Natural killer cell (primary cell): Measurements from ENCODE around the gene ELN. TPM values are rescaled to one million over a fixed set of nuclear protein-coding genes. Genes with fewer than 3 reads are reported as not detected.
A peak's percentile ranks its signal among the peaks of the same experiment; 100 is the strongest.

Experiments
- ATAC-seq, 3 donors: fragments of 150-1000 bp in 2 of 3; fragments of 200-7000 bp in 1 of 3; cut with Tn5 transposase; 1 replicate in 1 of 3; 2 replicates in 2 of 3; pipeline ENCODE4 v1.10.0; 2021; ENCODE audit warnings: mild to moderate bottlenecking in 2 of 3, moderate library complexity in 2 of 3
- DNase-seq, 2 donors: peaks; one replicate each; pipeline versions ENCODE4 v3.0.0 to v3.0.0-alpha.2; 2013 to 2021; ENCODE audit warnings: mixed read lengths in 1 of 2
- H3K27ac ChIP-seq: one replicate; pipeline ENCODE4 v1.5.1; 2013; ENCODE audit warnings: mild to moderate bottlenecking, low read length
- H3K27me3 ChIP-seq: one replicate; pipeline ENCODE4 v1.6.1; 2013; ENCODE audit warnings: low read length; ENCODE audit not compliant: control insufficient read depth, insufficient read depth
- H3K36me3 ChIP-seq: one replicate; pipeline ENCODE4 v1.6.1; 2013; ENCODE audit warnings: low read length; ENCODE audit not compliant: control insufficient read depth, insufficient read depth
- H3K4me1 ChIP-seq: one replicate; pipeline ENCODE4 v1.6.1; 2013; ENCODE audit warnings: low read length; ENCODE audit not compliant: control insufficient read depth, insufficient read depth
- H3K4me3 ChIP-seq: one replicate; pipeline ENCODE4 v1.5.1; 2013; ENCODE audit warnings: low read length
- H3K9me3 ChIP-seq: one replicate; pipeline ENCODE4 v1.6.1; 2013; ENCODE audit warnings: low read length; ENCODE audit not compliant: control insufficient read depth, insufficient read depth
- H3K27ac Mint-ChIP-seq, 2 donors: one replicate each; pipeline ENCODE4 v1.8.0; 2022; ENCODE audit warnings: mild to moderate bottlenecking in 2 of 2, mixed read lengths in 2 of 2, moderate library complexity in 1 of 2
- H3K27me3 Mint-ChIP-seq, 2 donors: one replicate each; pipeline ENCODE4 v1.8.0; 2022; ENCODE audit warnings: low read depth in 2 of 2, mixed read lengths in 2 of 2
- H3K36me3 Mint-ChIP-seq: one replicate; pipeline ENCODE4 v1.8.0; 2022; ENCODE audit warnings: mixed read lengths
- H3K4me1 Mint-ChIP-seq, 2 donors: one replicate each; pipeline ENCODE4 v1.8.0; 2022; ENCODE audit warnings: mixed read lengths in 2 of 2
- H3K4me3 Mint-ChIP-seq: one replicate; pipeline ENCODE4 v1.8.0; 2022; ENCODE audit warnings: mild to moderate bottlenecking, moderate library complexity, mixed read lengths
- H3K9me3 Mint-ChIP-seq, 2 donors: one replicate each; pipeline ENCODE4 v1.8.0; 2022; ENCODE audit warnings: mixed read lengths in 2 of 2
- WGBS: methylation state at CpG from one replicate; pipeline ENCODE4 v1.1.7; 2013; ENCODE audit warnings: missing lambda C conversion rate; ENCODE audit not compliant: insufficient coverage; 5-methylcytosine and 5-hydroxymethylcytosine counted together
- intact Hi-C: fragments of 100-400 bp; cut with micrococcal nuclease; formaldehyde crosslinking; loops from one replicate; pipeline ENCODE4 v1.14.2; 2022
- total RNA-seq, 4 donors: library from RNA; stranded (reverse); fragments of 120-200 nt in 1 of 4; gene quantifications; one replicate each; pipeline versions ENCODE4 v1.2.3 to v1.2.4, GENCODE V29; 2013 to 2022
- TF ChIP-seq, protein P1 (sequence below): fragments of 200-600 bp; IDR thresholded peaks from one replicate; pipeline ENCODE4 v1.8.0; 2022; ENCODE audit warnings: antibody characterized with exemption

ELN gene
- total RNA-seq, 3 donors from 2014 or later (not counting 1 experiment from before 2014, with no cell fraction given): 0.75 TPM; not detected in 2

DNA sequence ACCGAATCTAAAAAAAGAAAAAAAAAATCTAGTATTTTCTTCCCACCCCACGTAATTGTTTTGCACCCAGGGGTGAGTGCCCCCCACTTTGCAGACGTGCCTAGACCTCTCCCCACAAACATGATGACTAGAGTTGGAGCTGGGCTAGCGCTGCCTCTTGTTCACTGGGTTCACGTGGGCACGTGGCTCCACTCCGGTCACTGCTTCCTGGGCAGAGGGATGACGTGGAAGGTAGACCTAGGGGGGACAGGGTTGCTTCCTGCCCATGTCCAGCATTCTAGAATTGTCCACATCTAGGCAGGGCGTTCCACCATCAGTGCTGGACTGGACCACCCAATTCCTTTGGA, 54.8 kb downstream of the ELN start:
- 91% methylated on average over 9 of the region's 9 CpGs for WGBS
- H3K27me3 Mint-ChIP-seq: no peaks in the 10 kb centered on the region
- H3K4me3 Mint-ChIP-seq: peak overlapping the region; percentile 67

DNA sequence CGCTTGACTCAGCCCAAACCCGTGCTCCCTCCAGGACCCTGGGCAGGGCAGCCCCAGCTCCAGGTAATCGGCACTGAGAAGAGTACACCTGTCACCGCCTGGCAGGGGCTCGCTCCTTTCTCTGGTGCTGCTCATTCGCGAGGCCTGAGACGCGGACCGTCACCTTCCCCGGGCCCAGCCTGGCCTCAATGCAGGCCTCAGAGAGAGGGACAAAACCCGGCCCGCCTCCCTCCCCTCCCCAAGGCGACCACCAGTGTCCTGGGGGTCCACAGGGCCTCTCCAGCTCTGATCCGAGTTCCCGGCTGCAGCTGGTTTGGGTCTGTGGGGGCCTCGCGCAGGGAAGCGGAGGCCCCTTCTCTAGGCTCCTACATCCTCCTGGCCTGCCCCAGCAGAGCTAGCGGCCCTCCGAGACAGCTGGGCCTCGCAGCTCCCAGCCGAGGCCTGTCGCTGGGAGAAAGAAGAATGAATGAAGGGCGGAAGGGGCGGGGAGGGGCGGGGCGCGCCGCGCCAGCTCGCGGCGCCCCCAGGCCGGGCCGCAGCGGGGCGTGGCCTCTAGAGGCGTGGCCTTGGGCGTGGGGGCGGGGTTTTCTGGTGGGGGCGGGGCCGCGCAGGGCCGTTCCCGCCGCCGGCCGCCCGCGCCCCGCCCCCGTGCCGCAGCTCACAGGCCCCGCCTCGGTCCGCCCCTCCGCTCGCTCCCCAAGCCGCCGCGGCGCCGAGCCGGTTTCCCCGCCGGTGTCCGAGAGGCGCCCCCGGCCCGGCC, 55.3 kb downstream of the ELN start, which contains the start of gene LIMK1:
TSS of gene LIMK1 (plus strand) at position 688 of the 760 bp plus-strand sequence. CDS start 187 bp downstream, outside the sequence.
- H3K27me3 ChIP-seq: no peaks in the 10 kb centered on the region
- Mint-ChIP-seq H3K36me3 (no peaks in the 10 kb centered on the region), H3K27me3 (no peaks in the 10 kb centered on the region), H3K4me1 (peaks cover 11 to 17% of the 10 kb centered on the region in 2 donors), H3K4me3 (peak within 1 kb of the TSS; percentile 83), H3K9me3 (no peaks in the 10 kb centered on the region), H3K27ac (peak within 1 kb of the TSS; percentile 23 to 86)
- TF ChIP-seq, protein P1, sequence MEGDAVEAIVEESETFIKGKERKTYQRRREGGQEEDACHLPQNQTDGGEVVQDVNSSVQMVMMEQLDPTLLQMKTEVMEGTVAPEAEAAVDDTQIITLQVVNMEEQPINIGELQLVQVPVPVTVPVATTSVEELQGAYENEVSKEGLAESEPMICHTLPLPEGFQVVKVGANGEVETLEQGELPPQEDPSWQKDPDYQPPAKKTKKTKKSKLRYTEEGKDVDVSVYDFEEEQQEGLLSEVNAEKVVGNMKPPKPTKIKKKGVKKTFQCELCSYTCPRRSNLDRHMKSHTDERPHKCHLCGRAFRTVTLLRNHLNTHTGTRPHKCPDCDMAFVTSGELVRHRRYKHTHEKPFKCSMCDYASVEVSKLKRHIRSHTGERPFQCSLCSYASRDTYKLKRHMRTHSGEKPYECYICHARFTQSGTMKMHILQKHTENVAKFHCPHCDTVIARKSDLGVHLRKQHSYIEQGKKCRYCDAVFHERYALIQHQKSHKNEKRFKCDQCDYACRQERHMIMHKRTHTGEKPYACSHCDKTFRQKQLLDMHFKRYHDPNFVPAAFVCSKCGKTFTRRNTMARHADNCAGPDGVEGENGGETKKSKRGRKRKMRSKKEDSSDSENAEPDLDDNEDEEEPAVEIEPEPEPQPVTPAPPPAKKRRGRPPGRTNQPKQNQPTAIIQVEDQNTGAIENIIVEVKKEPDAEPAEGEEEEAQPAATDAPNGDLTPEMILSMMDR: no peak
- H3K4me1 ChIP-seq: peaks cover 17% of the 10 kb centered on the region
- ATAC-seq (peak; percentile 96 to 99 (median 97)), DNase-seq (peak; percentile 84 to 91)
- intact Hi-C loops: loop anchor here (1.0 kb wide), 1 partner anchor 11 kb away; no protein-coding TSS in a partner anchor
- H3K9me3 ChIP-seq: no peaks in the 10 kb centered on the region
- no peak within 1 kb of the TSS for H3K27ac ChIP-seq
- H3K36me3 ChIP-seq: peaks cover 2% of the 10 kb centered on the region
- WGBS: 14% methylated on average over 71 of the region's 71 CpGs
- peak within 1 kb of the TSS; percentile 56 for H3K4me3 ChIP-seq

More for the DNA sequence above, 54.8 kb downstream of the ELN start:
- DNase-seq (no peak), ATAC-seq (no peak)
- Histone ChIP-seq H3K9me3 (no peaks in the 10 kb centered on the region), H3K4me1 (peaks cover 17% of the 10 kb centered on the region), H3K27ac (no peak overlapping the region), H3K36me3 (no peaks in the 10 kb centered on the region), H3K27me3 (no peaks in the 10 kb centered on the region), H3K4me3 (no peak overlapping the region)
- intact Hi-C loops: loop anchor here (1.0 kb wide), 1 partner anchor 12 kb away; no protein-coding TSS in a partner anchor
- TF ChIP-seq, protein P1: no peak
- no peaks in the 10 kb centered on the region for H3K36me3 Mint-ChIP-seq
- H3K9me3 Mint-ChIP-seq: no peaks in the 10 kb centered on the region
- peak overlapping the region in 1 of 2 donors; percentile 67 for H3K27ac Mint-ChIP-seq
- H3K4me1 Mint-ChIP-seq: peaks cover 11 to 17% of the 10 kb centered on the region in 2 donors

GRCh38 chr7:74083928-74084721, 56.2 kb downstream of the ELN start:
- intact Hi-C loops: loop anchor here (1.0 kb wide), 1 partner anchor 10 kb away; no protein-coding TSS in a partner anchor
- peaks cover 17% of the 10 kb centered on the region for H3K4me1 ChIP-seq
- no peak overlapping the region for H3K27ac ChIP-seq
- peak overlapping the region; percentile 23 to 86 for H3K27ac Mint-ChIP-seq
- H3K27me3 ChIP-seq: no peaks in the 10 kb centered on the region
- ATAC-seq (peak; percentile 46 to 50 (median 46)), DNase-seq (peak in 1 of 2 donors; percentile 40)
- H3K27me3 Mint-ChIP-seq: no peaks in the 10 kb centered on the region
- TF ChIP-seq, protein P1: no peak
- peak overlapping the region; percentile 56 for H3K4me3 ChIP-seq
- H3K9me3 Mint-ChIP-seq: no peaks in the 10 kb centered on the region
- H3K9me3 ChIP-seq: no peaks in the 10 kb centered on the region
- H3K36me3 ChIP-seq: peaks cover 2% of the 10 kb centered on the region
- WGBS: under 1% methylated on average over 58 of the region's 61 CpGs
- peak overlapping the region; percentile 83 for H3K4me3 Mint-ChIP-seq
- H3K4me1 Mint-ChIP-seq: peaks cover 11 to 17% of the 10 kb centered on the region in 2 donors
- H3K36me3 Mint-ChIP-seq: no peaks in the 10 kb centered on the region
